HG03342 (cell line): ENCODE data around the gene FAM53B.
"Not testable (repeated sequence)": the region's sequence is repeated elsewhere in the genome, so short reads cannot be mapped to it uniquely, and the experiment has no call there.

Experiments
- ATAC-seq: cut with Tn5 transposase; IDR thresholded peaks from one replicate; pipeline ENCODE4 v1.9.1; 2021; ENCODE audit warnings: mild to moderate bottlenecking, moderate library complexity; ENCODE audit not compliant: unreplicated experiment

The FAM53B gene

GRCh38 chr10:124618470-124619073 lies 125.6 kb downstream of the FAM53B start:
- ATAC-seq = no peak

- no peak for ATAC-seq
Observed at GRCh38 chr10:124616836-124617130, 127.4 kb downstream of the FAM53B start.

- ATAC-seq = no peak
Observed at GRCh38 chr10:124616040-124616835, 127.9 kb downstream of the FAM53B start.

- no peak for ATAC-seq
Observed at GRCh38 chr10:124615259-124615658, 128.9 kb downstream of the FAM53B start.

GRCh38 chr10:124614003-124614659 lies 130.0 kb downstream of the FAM53B start:
- ATAC-seq = peak; percentile 66

- ATAC-seq = no peak
Observed at GRCh38 chr10:124612611-124613498, 131.3 kb downstream of the FAM53B start.

GRCh38 chr10:124611738-124612137 lies 132.4 kb downstream of the FAM53B start:
- no peak for ATAC-seq

- ATAC-seq = not testable (repeated sequence)
Observed at GRCh38 chr10:124610851-124611250, 133.3 kb downstream of the FAM53B start.

GRCh38 chr10:124610186-124610585 lies 134.0 kb downstream of the FAM53B start:
- ATAC-seq = not testable (repeated sequence)

- no peak for ATAC-seq
Observed at GRCh38 chr10:124609698-124610097, 134.5 kb downstream of the FAM53B start.

- ATAC-seq = no peak
Observed at GRCh38 chr10:124608093-124608721, 136.0 kb downstream of the FAM53B start.

GRCh38 chr10:124607693-124608092 lies 136.5 kb downstream of the FAM53B start:
- ATAC-seq = no peak

GRCh38 chr10:124606822-124607221 lies 137.4 kb downstream of the FAM53B start:
- ATAC-seq = no peak

- no peak for ATAC-seq
Observed at GRCh38 chr10:124605856-124606812, 138.0 kb downstream of the FAM53B start.

GRCh38 chr10:124605481-124605855 lies 138.7 kb downstream of the FAM53B start:
- ATAC-seq = no peak

GRCh38 chr10:124605001-124605370 lies 139.2 kb downstream of the FAM53B start:
- ATAC-seq = no peak

GRCh38 chr10:124604214-124605000 lies 139.8 kb downstream of the FAM53B start:
- no peak for ATAC-seq

- ATAC-seq = no peak
Observed at GRCh38 chr10:124603376-124604213, 140.6 kb downstream of the FAM53B start.
